Endothelial cell (in vitro differentiated cells): Measurements from ENCODE around the gene HAAO. TPM values are rescaled to one million over a fixed set of nuclear protein-coding genes. Genes with fewer than 3 reads are reported as not detected.

Source experiments
- DNase-seq: peaks from one replicate; pipeline ENCODE4 v3.0.0; 2021; ENCODE audit warnings: low spot score
- H3K27ac Mint-ChIP-seq: one replicate; pipeline ENCODE4 v1.8.0; 2021; ENCODE audit warnings: mixed read lengths, inconsistent platforms; ENCODE audit not compliant: unreplicated experiment
- H3K27me3 Mint-ChIP-seq: one replicate; pipeline ENCODE4 v1.8.0; 2021; ENCODE audit warnings: mild to moderate bottlenecking, moderate library complexity, mixed read lengths, inconsistent platforms; ENCODE audit not compliant: unreplicated experiment
- H3K36me3 Mint-ChIP-seq: one replicate; pipeline ENCODE4 v1.8.0; 2021; ENCODE audit warnings: mild to moderate bottlenecking, low read depth, mixed read lengths, inconsistent platforms; ENCODE audit not compliant: unreplicated experiment
- H3K4me1 Mint-ChIP-seq: one replicate; pipeline ENCODE4 v1.8.0; 2021; ENCODE audit warnings: mild to moderate bottlenecking, mixed read lengths, inconsistent platforms; ENCODE audit not compliant: unreplicated experiment
- H3K4me3 Mint-ChIP-seq: one replicate; pipeline ENCODE4 v1.8.0; 2021; ENCODE audit warnings: mild to moderate bottlenecking, mixed read lengths, inconsistent platforms; ENCODE audit not compliant: unreplicated experiment
- H3K9me3 Mint-ChIP-seq: one replicate; pipeline ENCODE4 v1.8.0; 2021; ENCODE audit warnings: mixed read lengths, inconsistent platforms; ENCODE audit not compliant: unreplicated experiment
- CTCF ChIP-seq: fragments of 200-600 bp; sonication (generic); IDR thresholded peaks from one replicate; pipeline ENCODE4 v1.5.0; 2021; ENCODE audit warnings: antibody characterized with exemption; ENCODE audit not compliant: unreplicated experiment
- total RNA-seq: library from RNA; stranded (reverse); fragmentation: NEBNext Ultra II Directional; extraction: Animal tissue kit (Norgen Biotek cat#: 25700); gene quantifications from one replicate; pipeline ENCODE4 v1.2.1, GENCODE V29; 2021; ENCODE audit not compliant: unreplicated experiment

Gene HAAO
- total RNA-seq, 1 donor from 2014 or later, result 6.0 TPM

GRCh38 chr2:42786561-42787345 lies 5.6 kb downstream of the HAAO start:
- Mint-ChIP-seq H3K36me3 (peaks cover 29% of the 10 kb centered on the region), H3K27ac (no peak overlapping the region), H3K9me3 (peaks cover 10% of the 10 kb centered on the region), H3K4me3 (no peak overlapping the region), H3K4me1 (peaks cover 16% of the 10 kb centered on the region), H3K27me3 (peaks cover 27% of the 10 kb centered on the region)
- TF ChIP-seq CTCF, result no peak
- no peak for DNase-seq

GRCh38 chr2:42784204-42784880 lies 8.0 kb downstream of the HAAO start:
- Mint-ChIP-seq H3K4me1 (no peaks in the 10 kb centered on the region), H3K27ac (no peak overlapping the region), H3K27me3 (peaks cover 8% of the 10 kb centered on the region), H3K36me3 (peaks cover 21% of the 10 kb centered on the region), H3K9me3 (peaks cover 4% of the 10 kb centered on the region), H3K4me3 (no peak overlapping the region)
- no peak for TF ChIP-seq CTCF
- no peak for DNase-seq

GRCh38 chr2:42783511-42783910 lies 8.9 kb downstream of the HAAO start:
- no peak for TF ChIP-seq CTCF
- Mint-ChIP-seq H3K9me3 (peaks cover 4% of the 10 kb centered on the region), H3K4me1 (no peaks in the 10 kb centered on the region), H3K27me3 (peaks cover 5% of the 10 kb centered on the region), H3K27ac (no peak overlapping the region), H3K4me3 (no peak overlapping the region), H3K36me3 (peaks cover 21% of the 10 kb centered on the region)
- no peak for DNase-seq

GRCh38 chr2:42781181-42781580 lies 11.2 kb downstream of the HAAO start:
- DNase-seq, result no peak
- H3K27me3 Mint-ChIP-seq, result peaks cover 5% of the 10 kb centered on the region
- H3K4me1 Mint-ChIP-seq, result no peaks in the 10 kb centered on the region
- peaks cover 30% of the 10 kb centered on the region for H3K36me3 Mint-ChIP-seq
- H3K4me3 Mint-ChIP-seq, result no peak overlapping the region
- no peak for TF ChIP-seq CTCF
- H3K9me3 Mint-ChIP-seq, result peaks cover 8% of the 10 kb centered on the region
- no peak overlapping the region for H3K27ac Mint-ChIP-seq
